Chondrocyte (in vitro differentiated cells): Measurements from ENCODE around the gene SEC11C. TPM values are rescaled to one million over a fixed set of nuclear protein-coding genes. Genes with fewer than 3 reads are reported as not detected.

Source experiments
- DNase-seq: peaks from one replicate; pipeline ENCODE4 v3.0.0; 2021; ENCODE audit warnings: mixed read lengths, low spot score
- H3K27ac Mint-ChIP-seq: one replicate; pipeline ENCODE4 v1.8.0; 2021; ENCODE audit warnings: mild to moderate bottlenecking, moderate library complexity, mixed read lengths; ENCODE audit not compliant: unreplicated experiment
- H3K27me3 Mint-ChIP-seq: 2 replicates; pipeline ENCODE4 v1.8.0; 2021; ENCODE audit warnings: low read depth, mixed read lengths
- H3K36me3 Mint-ChIP-seq: 2 replicates; pipeline ENCODE4 v1.8.0; 2021; ENCODE audit warnings: low read depth, mixed read lengths
- H3K4me1 Mint-ChIP-seq: 2 replicates; pipeline ENCODE4 v1.8.0; 2021; ENCODE audit warnings: low read depth, mild to moderate bottlenecking, mixed read lengths
- H3K4me3 Mint-ChIP-seq: one replicate; pipeline ENCODE4 v1.8.0; 2021; ENCODE audit warnings: mild to moderate bottlenecking, moderate library complexity, mixed read lengths; ENCODE audit not compliant: unreplicated experiment
- H3K9me3 Mint-ChIP-seq: 2 replicates; pipeline ENCODE4 v1.8.0; 2021; ENCODE audit warnings: low read depth, mixed read lengths
- total RNA-seq: library from RNA; stranded (reverse); gene quantifications from 3 replicates; pipeline ENCODE4 v1.2.1, GENCODE V29; 2021
- TF ChIP-seq, protein P1 (sequence below): fragments of 200-600 bp; sonication (generic); IDR thresholded peaks from 2 replicates; pipeline ENCODE4 v1.5.0; 2021; ENCODE audit warnings: antibody characterized with exemption, mild to moderate bottlenecking, moderate library complexity

Gene SEC11C
- total RNA-seq, 1 donor from 2014 or later = 27.6 TPM

DNA sequence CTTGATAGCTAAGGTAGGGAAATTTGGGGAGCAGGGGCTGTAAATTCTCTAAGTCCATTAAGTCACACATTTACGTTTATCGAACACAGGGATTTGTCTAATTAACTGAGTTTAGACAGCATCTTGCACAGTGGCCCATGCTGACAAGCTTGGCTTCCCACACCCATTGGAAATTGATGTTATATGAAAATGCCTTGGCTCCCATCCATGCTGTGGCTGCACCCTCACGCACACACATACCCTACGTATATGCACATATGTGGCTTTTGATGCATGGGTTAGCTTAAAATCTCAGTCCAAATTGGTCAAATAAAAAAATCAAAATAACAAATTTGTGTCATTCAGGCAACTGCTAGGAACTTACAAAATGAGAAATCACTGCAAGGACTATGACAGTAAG is 37.8 kb downstream of the SEC11C start:
- TF ChIP-seq, protein P1, sequence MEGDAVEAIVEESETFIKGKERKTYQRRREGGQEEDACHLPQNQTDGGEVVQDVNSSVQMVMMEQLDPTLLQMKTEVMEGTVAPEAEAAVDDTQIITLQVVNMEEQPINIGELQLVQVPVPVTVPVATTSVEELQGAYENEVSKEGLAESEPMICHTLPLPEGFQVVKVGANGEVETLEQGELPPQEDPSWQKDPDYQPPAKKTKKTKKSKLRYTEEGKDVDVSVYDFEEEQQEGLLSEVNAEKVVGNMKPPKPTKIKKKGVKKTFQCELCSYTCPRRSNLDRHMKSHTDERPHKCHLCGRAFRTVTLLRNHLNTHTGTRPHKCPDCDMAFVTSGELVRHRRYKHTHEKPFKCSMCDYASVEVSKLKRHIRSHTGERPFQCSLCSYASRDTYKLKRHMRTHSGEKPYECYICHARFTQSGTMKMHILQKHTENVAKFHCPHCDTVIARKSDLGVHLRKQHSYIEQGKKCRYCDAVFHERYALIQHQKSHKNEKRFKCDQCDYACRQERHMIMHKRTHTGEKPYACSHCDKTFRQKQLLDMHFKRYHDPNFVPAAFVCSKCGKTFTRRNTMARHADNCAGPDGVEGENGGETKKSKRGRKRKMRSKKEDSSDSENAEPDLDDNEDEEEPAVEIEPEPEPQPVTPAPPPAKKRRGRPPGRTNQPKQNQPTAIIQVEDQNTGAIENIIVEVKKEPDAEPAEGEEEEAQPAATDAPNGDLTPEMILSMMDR = no peak
- peaks cover 5% of the 10 kb centered on the region for H3K4me1 Mint-ChIP-seq
- no peak overlapping the region for H3K27ac Mint-ChIP-seq
- peaks cover 4% of the 10 kb centered on the region for H3K27me3 Mint-ChIP-seq
- H3K9me3 Mint-ChIP-seq = peaks cover 21% of the 10 kb centered on the region
- DNase-seq = no peak
- peaks cover 12% of the 10 kb centered on the region for H3K36me3 Mint-ChIP-seq
- no peak overlapping the region for H3K4me3 Mint-ChIP-seq

GRCh38 chr18:59180150-59180845 is 40.6 kb downstream of the SEC11C start:
- Mint-ChIP-seq H3K4me1 (peaks cover 5% of the 10 kb centered on the region), H3K4me3 (no peak overlapping the region), H3K36me3 (no peaks in the 10 kb centered on the region), H3K27me3 (peaks cover 13% of the 10 kb centered on the region), H3K9me3 (no peaks in the 10 kb centered on the region), H3K27ac (no peak overlapping the region)
- no peak for DNase-seq
- TF ChIP-seq, protein P1 = no peak

DNA sequence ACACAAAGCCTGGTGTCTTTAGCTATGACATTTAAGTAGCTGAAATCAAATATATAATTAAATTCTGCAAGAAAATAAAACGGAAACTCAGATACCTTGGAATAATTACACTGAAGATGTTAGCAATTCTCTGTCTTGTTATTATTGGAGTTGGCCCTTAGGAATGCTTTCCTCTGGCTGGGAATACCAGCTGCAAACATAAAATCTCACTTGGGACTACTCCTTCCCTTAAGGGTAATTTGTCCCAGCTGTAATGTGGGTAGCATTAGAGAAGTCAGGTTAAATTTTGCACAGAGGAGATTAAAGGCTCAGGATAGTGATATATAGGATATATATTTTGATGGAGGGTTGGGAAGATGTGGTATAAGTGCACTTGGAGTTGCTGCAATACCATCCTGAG is 43.0 kb downstream of the SEC11C start:
- Mint-ChIP-seq H3K36me3 (no peaks in the 10 kb centered on the region), H3K4me3 (no peak overlapping the region), H3K27me3 (peaks cover 12% of the 10 kb centered on the region), H3K4me1 (peaks cover 5% of the 10 kb centered on the region), H3K27ac (no peak overlapping the region), H3K9me3 (peaks cover 4% of the 10 kb centered on the region)
- TF ChIP-seq, protein P1 = no peak
- DNase-seq = no peak

GRCh38 chr18:59189008-59189407 is 49.3 kb downstream of the SEC11C start:
- peaks cover 1% of the 10 kb centered on the region for H3K36me3 Mint-ChIP-seq
- H3K27ac Mint-ChIP-seq = no peak overlapping the region
- TF ChIP-seq, protein P1 = no peak
- no peaks in the 10 kb centered on the region for H3K4me1 Mint-ChIP-seq
- H3K27me3 Mint-ChIP-seq = peaks cover 8% of the 10 kb centered on the region
- H3K4me3 Mint-ChIP-seq = no peak overlapping the region
- H3K9me3 Mint-ChIP-seq = peaks cover 8% of the 10 kb centered on the region
- DNase-seq = no peak

GRCh38 chr18:59189746-59190145 is 50.1 kb downstream of the SEC11C start:
- no peaks in the 10 kb centered on the region for H3K4me1 Mint-ChIP-seq
- H3K4me3 Mint-ChIP-seq = no peak overlapping the region
- TF ChIP-seq, protein P1 = no peak
- H3K36me3 Mint-ChIP-seq = peaks cover 1% of the 10 kb centered on the region
- peaks cover 6% of the 10 kb centered on the region for H3K27me3 Mint-ChIP-seq
- no peak for DNase-seq
- H3K9me3 Mint-ChIP-seq = peaks cover 8% of the 10 kb centered on the region
- H3K27ac Mint-ChIP-seq = no peak overlapping the region
